GM19463 (cell line): ENCODE data around the gene PNMA8C.

ENCODE experiments used
- ATAC-seq: cut with Tn5 transposase; IDR thresholded peaks from one replicate; pipeline ENCODE4 v1.9.1; 2021; ENCODE audit warnings: mild to moderate bottlenecking, moderate library complexity; ENCODE audit not compliant: unreplicated experiment

Gene PNMA8C

DNA sequence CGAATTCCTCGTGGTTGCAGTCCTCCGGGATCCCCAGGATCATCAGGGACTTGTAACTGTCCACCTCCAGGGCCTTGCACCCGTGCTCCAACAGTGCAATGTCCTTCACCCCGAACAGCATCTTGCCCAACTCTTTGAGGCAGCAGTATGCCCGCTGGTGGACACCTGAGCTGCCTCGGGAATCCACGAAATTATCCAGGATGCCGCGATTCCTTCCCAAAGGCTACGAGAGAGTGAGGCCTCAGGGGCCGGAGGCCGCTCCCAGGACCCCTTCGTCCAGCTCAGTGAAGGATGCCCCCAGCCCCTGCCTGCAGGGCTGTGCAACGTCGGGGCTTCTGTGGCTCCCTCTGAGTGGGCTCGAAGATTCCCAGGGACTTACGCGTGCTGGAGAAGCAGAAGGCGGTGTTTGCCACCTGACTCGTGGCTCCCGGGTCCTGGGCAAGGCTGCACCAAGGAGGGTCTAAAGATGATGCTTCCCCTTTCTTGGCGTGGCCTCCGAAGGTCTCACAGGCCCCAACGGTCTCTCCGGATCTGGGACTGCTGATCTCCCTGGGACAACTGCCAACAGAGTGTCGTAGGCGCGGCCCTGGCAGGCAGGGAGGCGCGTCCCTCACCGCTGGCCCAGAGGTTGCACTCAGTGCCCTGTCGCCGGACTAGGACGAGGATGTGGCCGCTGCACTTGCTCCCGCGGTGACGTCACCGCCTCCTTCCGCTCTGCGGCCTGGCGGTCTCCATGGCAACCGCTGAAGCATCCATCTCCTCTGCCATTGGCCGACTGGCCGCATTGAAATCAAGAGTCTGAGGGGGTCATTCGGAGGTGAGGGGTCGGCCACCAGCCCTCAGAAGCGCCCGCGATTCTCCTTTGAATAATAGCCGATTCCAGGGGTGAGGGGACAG is at the start of gene PNMA8C:
PNMA8C (minus strand) TSS at position 698 of the 897 bp plus-strand sequence; CDS start at position 121, 577 bp downstream.
- no peak for ATAC-seq

DNA sequence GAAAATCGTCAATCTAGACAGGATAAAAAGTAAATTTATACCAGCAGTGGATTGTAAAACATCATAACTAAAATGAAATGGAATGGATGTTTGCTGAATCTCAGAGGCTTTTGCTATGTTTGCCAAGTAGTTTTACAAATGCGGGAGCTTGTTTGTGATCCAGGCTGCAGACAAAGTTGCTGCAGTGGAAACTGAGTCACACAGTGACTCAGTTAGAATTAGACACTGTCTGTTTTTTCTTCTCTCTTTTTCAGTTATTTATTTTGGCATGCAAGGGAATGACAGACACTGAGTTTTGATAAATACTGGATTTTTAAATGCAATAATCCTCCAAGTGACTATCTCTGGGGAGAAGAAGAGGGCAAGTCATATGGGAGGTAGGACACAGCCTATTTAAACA is 47.2 kb upstream of the PNMA8C start:
- ATAC-seq = no peak

DNA sequence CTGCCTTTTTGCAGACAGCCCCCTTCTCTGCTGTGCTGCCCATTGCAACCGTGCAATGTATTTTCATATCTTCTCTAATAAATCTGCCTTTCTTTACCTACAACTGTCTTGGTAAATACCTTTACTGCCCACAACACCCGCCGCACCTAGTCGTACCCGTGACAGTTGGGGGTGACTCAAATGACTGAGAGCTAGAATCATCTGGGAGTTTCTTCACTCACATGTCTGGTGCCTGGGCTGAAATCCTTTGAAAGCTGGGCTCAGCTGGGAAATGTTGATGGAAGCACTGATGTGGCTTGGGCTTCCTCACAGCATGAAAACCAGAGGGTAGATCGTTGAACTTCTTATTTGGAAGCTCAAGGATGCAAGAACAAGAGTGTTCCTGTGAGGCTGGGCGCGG is 45.5 kb upstream of the PNMA8C start:
- no peak for ATAC-seq

DNA sequence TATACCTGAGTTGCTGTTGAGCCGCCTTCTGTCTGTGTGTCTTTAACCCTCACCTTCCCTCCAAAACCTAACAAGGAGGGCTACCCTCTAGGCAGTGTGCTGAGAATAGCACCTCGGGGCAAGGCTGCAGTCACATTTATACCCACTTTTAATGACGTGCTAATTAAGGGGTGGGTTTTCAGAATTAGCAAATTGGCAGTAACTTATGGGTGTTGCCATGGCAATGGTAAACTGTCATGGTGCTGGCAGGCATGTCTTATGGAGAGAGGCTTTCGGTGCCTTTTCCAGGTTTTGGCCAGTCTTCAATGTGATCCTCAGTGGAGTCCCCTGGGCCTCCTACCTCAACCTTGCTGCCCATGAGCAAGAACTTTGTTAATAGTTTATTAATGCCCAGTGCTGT is 43.9 kb upstream of the PNMA8C start:
- no peak for ATAC-seq

DNA sequence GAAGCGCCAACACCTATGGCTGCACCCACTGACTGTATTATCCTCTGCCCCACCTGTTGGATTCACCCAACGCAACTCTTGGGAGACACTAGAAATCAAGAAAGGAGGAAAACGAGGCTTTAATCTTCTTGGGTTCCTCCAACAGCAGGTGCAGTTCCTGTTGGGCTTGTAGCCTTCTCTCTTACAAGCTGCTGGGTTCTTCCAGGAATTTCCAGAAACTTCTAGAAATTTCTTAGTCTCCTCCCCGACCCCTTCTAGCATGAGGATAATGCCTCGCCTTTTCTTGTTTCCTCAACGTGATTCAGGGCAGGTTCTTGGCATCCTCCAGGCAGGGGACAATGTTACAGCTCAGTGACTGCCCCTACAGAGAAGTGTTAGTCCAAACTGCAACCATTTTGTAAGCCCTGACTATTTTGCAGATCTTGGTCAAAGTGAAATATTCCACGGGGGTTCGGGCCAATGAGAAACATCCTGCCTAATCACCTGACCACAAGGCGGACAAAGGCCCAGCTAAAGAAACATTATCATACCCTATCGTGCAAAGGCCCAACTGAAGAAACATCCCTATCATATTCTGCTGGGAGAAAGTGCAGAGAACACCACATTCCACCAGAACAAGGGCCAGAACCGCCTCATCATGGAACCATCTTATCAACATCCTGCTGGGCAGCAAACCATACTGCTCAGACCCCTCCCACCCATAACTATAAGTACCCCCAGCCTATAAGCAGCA is 43.2 kb upstream of the PNMA8C start:
- no peak for ATAC-seq

DNA sequence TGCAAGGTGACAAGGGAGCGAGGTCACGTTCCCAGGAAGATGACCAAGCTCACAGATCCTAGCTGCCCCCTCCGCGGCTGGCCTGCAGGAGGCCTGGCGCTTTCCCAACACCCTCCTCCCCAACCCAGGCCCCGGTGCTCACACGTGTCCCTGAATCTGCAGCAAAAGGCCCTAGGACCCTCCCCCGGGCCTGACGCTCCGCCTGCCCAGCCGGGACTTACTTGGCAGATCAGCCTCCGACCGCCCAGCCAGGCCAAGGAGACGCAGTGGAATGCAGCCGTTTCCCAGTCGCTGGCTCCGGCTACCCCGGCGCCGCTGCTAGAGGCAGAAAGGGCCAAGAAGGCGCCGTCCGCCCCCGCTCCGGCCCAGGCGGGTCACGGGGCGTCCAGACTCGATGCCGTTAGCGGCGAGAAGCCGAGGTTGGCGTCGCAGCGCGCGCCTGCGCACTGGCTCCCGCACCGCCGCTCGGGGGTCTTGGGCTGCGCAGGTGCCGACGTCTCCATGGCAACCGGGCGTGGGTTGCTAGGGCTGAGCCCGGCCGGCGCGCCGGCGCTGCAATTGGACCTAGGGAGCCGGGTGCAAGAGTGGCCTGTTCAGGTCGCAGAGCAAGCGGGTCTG is 42.5 kb upstream of the PNMA8C start, which contains the start of gene PNMA8A:
PNMA8A (minus strand) TSS at position 448 of the 618 bp plus-strand sequence. CDS start 528 bp downstream, outside the sequence.
- no peak for ATAC-seq

DNA sequence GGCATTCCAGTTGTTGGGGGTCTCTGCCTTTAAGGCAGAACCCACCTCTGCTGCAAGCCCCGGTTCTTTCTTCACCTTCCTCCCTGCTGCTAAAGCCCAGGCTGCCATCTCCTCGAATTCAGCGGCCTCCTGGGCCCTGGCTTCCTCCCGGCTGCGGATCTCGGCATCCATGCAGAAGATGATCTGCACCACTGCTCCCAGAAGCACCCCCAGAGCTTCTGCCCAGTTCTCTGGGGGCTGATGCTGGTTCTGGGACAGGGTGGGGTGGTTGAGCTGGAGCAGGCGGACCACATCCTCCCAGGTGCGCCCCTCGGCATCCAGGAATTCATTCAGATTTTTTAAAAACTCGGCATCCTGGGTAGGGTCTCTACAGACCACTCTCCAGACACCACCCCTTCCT is 41.6 kb upstream of the PNMA8C start:
- no peak for ATAC-seq

DNA sequence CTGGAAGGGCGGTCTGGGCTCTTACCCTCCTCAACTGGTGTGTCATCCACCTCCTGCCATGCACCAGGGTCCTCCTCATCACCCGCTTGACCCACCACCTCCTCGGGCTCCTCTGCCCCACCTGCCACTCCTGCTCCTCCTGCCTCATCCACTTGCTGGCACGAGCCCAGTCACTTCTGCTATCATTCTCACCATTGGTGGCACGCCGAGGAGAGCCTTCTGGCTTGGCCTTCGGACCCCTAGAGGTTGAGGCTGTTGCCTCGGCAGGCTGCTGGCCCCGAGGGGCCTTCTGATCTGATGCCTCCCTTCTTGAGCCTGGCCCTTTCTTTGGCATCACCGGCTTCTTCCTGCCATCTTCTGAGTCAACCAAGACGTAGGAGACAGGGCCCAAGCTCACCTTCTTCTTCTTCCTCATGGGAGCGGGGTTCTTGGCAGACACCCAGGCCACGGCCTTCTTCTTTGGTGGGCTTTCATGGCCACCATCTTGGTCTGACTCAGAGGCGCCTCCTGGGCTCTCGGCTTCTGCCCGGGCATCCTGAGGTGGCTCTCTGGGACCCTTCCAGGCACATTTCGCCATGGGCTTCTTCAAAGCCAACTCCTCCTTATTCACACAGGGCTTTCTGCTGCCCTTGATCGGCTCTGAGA is 40.9 kb upstream of the PNMA8C start:
- ATAC-seq = no peak

DNA sequence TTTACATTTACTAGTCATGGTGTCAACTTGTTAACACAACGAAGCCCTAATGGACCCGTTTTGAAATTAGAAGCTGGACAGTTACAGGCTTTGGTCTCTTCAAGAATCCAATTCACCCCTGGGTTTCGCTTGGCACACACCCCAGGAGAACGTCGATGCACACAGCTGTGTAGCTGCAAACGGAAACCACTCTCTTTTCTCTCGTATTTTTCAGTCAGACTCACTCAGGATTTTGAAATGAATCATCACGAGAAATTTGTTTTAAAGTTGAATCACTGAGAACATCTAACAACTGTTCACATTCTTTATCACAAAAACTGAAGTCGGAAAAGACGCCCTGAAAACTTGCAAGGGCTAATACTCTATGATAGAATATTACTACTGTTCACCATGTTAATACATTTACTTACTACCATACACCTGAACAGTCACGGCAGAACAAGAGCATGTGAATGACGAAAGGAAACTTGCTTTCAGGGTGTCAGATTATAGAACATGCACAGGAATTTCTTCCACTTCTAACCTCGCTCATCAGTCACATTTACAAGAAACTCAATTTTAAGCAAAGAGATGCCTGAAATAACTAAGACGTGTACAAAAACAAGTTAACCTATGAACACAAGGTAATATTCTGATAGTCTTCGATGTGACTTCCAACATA is 37.9 kb upstream of the PNMA8C start:
- ATAC-seq = no peak

DNA sequence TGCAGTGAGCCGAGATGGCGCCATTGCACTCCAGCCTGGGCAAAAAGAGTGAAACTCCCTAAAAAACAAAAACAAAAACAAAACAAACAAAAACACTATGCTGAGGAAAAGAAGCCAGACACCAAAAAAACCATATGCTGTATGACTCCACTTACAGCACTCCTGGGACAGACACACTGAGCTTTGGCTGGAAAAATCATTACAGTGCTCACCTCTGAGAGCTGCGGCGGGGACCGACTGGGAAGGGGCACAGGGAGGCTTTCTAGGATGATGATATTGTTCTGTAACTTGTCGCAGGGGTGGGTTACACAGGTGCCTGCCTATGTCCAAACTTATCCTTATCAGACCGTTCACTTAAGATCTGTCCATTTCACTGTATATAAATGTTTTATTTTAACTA is 34.8 kb upstream of the PNMA8C start:
- ATAC-seq = no peak

DNA sequence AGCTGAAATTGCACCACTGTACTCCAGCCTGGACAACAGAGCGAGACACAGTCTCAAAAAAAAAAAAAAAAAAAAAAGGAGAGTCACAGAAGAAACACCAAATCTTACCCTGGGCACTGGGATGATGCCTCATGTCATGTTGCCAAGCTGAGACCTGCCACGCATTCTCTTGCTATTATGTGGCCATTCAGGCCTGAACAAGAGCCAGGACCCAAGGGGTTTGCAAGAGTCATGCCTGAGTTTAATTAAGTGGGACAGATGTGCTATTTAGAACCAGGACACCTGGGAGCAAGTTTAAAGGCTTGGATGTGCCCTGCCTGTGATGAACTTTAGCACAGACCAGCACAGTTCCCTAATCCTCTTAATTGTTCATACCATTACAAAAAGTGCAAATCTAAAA is 32.8 kb upstream of the PNMA8C start:
- ATAC-seq = no peak

DNA sequence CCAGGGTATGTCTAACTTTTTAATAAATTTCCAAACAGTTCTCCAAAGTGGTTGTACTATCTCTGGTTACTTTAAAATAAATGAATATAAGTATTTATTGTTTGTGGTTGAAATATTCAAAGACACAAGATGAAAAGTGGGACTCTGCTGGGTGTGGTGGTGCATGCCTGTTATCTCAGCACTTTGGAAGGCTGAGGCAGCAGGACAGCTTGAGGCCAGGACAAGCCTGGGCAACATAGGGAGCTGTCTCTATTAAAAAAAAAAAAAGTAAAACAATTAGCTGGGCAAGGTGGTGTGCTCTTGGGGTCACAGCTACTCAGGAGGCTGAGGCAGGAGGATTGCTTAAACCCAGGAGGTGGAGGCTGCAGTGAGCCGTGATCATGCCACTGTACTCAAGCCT is 32.2 kb upstream of the PNMA8C start:
- no peak for ATAC-seq

DNA sequence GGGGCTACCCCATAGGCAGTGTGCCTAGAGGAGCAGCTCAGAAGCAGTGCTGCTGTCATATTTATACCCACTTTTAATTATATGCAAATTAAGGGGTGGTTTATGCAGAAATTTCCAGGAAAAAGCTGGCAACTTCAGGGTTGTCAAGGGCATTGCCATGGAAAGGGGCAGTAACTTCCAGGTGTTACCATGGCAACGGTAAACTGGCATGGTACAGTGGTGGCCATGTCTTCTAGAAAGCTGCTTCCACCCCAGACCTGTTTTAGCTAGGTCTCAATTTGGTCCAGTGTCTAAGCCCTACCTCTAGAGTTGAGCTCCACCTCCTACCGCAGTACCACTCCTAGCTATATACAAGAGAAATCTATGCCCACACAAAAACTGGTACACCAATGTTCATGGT is 31.3 kb upstream of the PNMA8C start:
- no peak for ATAC-seq

DNA sequence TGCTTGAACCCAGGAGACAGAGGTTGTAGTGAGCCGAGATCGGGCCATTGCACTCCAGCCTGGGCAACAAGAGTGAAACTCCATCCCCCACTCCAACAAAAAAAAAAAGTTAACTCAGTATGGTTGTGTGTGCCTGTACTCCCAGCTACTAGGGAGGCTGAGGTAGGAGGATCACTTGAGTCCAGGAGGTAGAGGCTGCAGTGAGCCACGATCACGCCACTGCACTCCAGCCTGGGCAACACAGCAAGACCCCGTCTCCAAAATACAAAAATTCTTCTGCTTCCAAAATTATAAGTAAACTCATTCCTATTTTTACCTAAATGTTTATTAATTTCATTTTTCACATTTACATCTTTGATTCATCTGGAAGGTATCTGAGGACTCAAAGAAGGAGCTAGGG is 28.2 kb upstream of the PNMA8C start:
- ATAC-seq = no peak

DNA sequence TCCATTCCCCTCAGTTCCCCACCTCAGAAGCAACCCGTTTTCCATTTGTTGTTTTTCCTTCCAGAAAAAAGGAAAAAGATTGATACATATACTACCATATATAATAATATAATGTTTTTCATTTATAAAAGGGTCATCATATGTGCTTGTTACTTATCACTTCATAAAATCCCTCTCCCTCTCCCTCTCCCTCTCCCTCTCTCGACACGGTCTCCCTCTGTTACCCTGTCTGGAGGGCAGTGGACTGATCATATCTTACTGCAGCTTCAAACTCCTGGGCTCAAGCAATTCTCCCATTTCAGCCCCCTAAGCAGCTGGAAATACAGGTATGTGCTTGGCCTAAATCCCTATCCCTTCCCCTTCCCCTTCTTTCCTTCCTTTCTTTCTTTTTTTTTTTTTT is 25.5 kb upstream of the PNMA8C start:
- ATAC-seq = no peak

DNA sequence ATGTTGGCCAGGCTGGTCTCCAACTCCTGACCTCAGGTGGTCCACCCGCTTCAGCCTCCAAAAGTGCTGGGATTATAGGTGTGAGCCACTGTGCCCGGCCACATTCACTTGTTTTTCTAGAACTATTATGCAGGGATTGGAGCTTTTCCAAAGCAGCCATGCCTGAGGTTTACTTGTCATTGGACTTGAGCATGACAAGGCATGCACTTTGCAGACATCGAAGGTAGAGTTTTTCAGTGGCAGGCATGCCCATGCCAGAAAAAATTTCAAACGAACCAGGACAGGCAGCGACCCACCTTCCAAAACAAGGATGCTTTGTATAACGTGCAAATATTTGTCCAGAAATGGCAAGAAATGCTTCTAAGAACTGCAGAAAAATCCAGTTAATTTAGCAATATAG is 24.9 kb upstream of the PNMA8C start:
- ATAC-seq = no peak

DNA sequence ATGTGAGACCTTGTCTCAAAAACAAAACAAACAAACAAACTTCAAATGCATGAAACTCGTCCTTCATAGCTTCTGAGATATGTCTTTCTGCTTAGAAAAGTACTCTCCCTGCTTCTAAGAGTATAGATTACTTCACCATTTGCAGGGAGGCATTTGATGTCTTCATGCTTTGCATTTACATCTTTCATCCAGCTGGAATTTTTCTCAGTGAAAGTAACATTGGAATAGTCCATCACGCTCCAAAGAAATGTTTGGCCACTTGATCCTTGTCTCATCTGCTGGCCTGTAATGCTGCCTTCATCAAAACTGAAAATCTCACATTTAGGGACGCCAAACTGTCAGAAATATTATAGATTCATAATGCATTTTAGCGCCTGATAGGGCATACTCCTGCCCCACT is 23.4 kb upstream of the PNMA8C start:
- ATAC-seq = no peak

DNA sequence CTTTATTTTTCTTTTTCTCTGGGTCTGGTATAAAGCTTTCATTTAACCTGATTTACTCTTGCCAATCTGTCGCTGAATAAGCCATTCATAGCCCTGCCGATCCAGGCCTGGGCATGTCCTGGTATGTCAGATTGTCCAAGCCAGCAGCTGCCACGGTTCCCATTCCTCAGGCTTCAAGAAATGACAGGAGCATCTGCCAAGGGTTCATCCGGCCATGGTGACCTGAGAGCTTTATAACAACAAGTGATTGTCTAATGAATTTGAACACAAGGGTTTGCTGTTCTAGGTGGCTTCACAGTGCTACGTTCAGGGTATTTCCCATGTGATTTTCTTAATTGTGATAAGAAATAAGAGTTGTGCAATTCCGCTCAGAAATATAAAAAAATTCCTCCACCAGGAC is 22.6 kb upstream of the PNMA8C start:
- ATAC-seq = no peak

DNA sequence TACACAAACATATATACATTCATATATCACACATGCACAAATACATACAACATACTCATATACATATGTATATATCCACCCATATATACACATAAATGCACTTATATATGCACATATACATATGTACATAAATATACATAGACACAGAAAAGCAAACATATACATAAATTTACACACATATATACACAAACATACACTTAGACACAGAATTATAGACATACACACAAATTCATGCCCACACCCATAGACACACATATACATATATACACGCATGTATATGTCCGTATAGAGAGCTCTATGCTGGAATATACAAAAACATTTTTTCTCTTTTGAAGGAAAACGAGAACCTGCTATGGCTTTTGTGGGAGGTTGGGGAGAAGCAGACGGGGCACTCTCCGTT is 22.0 kb upstream of the PNMA8C start:
- no peak for ATAC-seq

DNA sequence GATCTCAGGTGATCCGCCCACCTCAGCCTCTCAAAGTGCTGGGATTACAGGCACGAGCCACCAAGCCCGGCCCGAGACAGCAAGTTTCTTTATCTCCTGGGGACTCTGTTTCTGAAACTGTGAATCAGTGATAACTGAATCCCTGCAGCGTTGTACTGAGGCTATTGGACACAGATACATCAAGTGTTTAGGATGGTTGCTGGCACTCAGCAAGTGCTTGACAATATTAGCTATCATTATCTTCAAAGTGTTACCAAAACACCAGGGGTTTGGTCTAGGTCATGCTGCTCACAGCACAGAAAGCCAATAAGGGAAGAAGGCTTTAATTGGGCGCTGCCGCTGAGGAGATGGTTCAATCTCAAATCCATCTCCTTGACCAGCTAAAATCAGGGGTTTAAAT is 20.5 kb upstream of the PNMA8C start:
- ATAC-seq = no peak

DNA sequence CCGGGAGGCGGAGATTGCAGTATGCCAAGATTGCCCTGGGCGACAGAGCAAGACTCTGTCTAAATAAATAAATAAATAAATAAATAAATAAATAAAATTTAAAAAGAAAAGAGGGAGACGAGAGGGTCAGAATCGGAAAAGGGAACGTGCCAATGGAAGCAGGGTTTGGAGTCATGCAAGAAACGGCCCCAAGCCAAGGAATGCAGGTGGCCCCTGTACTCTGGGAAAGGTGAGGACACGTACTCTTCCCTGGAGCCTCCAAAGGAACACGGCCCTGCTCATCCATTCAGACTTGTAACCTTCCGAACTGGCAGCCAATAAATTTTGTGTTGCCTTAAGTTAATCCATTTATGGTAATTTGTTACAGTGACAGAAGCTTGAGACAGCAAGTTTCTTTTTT is 19.9 kb upstream of the PNMA8C start:
- ATAC-seq = no peak
